SK-N-SH (cell line): ENCODE data around the gene CLTCL1. TPM values are rescaled to one million over a fixed set of nuclear protein-coding genes. Genes with fewer than 3 reads are reported as not detected.
"Not testable (repeated sequence)": the region's sequence is repeated elsewhere in the genome, so short reads cannot be mapped to it uniquely, and the experiment has no call there.

Experiments used
- CTCF ChIA-PET: fragments of 300-600, 350-600 bp; formaldehyde crosslinking; extraction: SDS; loops from one replicate; lab custom pipeline; 2021; lab: Yijun Ruan, JAX
- POLR2A ChIA-PET: fragments of 350-600 bp; sonication (Branson Sonifier 250); formaldehyde crosslinking; extraction: SDS; loops from one replicate; lab custom pipeline; 2020; ENCODE audit warnings: antibody characterized with exemption, inconsistent platforms; lab: Yijun Ruan, JAX
- DNase-seq: peaks from one replicate; pipeline ENCODE4 v3.0.0; 2012
- H2AFZ ChIP-seq: fragments of 200-600 bp; sonication (generic); 2 replicates; pipeline ENCODE4 v1.8.1; 2016; ENCODE audit warnings: antibody characterized with exemption, mild to moderate bottlenecking, low read depth
- H3F3A ChIP-seq: fragments of 200-600 bp; sonication (generic); replicated peaks from 2 replicates; pipeline ENCODE3; 2016; ENCODE audit warnings: antibody characterized with exemption, mild to moderate bottlenecking; ENCODE audit not compliant: insufficient read depth
- H3K27ac ChIP-seq, 2 experiments: fragments of 200-500 bp in 1 of 2; fragments of 200-600 bp in 1 of 2; sonication (Bioruptor generic) in 1 of 2; sonication (generic), shearing (Covaris generic) in 1 of 2; 2 replicates each; pipeline versions ENCODE4 v1.5.1 to v1.6.1; 2014 to 2016; ENCODE audit warnings: low read depth in 2 of 2, inconsistent platforms in 1 of 2, low read length in 1 of 2, mild to moderate bottlenecking in 1 of 2, mixed read lengths in 1 of 2
- H3K27me3 ChIP-seq: fragments of 200-600 bp; sonication (generic), shearing (Covaris generic); 2 replicates; pipeline ENCODE4 v1.6.1; 2016; ENCODE audit warnings: mixed run types; ENCODE audit not compliant: insufficient read depth
- H3K36me3 ChIP-seq, 2 experiments: fragments of 200-500 bp in 1 of 2; fragments of 200-600 bp in 1 of 2; sonication (Bioruptor generic) in 1 of 2; sonication (generic) in 1 of 2; replicated peaks in 1 of 2; 2 replicates each; pipeline versions ENCODE3 to v1.5.1; 2014 to 2016; ENCODE audit warnings: low read length in 1 of 2, mild to moderate bottlenecking in 1 of 2; ENCODE audit not compliant: insufficient read depth in 2 of 2, control insufficient read depth in 1 of 2
- H3K4me1 ChIP-seq, 2 experiments: fragments of 200-500 bp in 1 of 2; fragments of 200-600 bp in 1 of 2; sonication (Bioruptor generic) in 1 of 2; sonication (generic), shearing (Covaris generic) in 1 of 2; 2 replicates each; pipeline versions ENCODE4 v1.5.1 to v1.6.1; 2014 to 2016; ENCODE audit warnings: low read depth in 1 of 2, low read length in 1 of 2, mixed run types in 1 of 2; ENCODE audit not compliant: insufficient read depth in 2 of 2, control insufficient read depth in 1 of 2
- H3K4me2 ChIP-seq: fragments of 200-600 bp; sonication (generic), shearing (Covaris generic); 2 replicates; pipeline ENCODE4 v1.6.1; 2017; ENCODE audit warnings: mixed run types
- H3K4me3 ChIP-seq, 2 experiments: fragments of 200-500 bp in 1 of 2; fragments of 200-600 bp in 1 of 2; sonication (Bioruptor generic) in 1 of 2; sonication (generic), shearing (Covaris generic) in 1 of 2; 2 replicates each; pipeline versions ENCODE4 v1.5.1 to v1.8.1; 2014 to 2016; ENCODE audit warnings: low read depth in 2 of 2, inconsistent platforms in 1 of 2, low read length in 1 of 2, mild to moderate bottlenecking in 1 of 2, mixed read lengths in 1 of 2, moderate library complexity in 1 of 2
- H3K79me2 ChIP-seq: fragments of 200-600 bp; sonication (generic); 2 replicates; pipeline ENCODE4 v1.8.1; 2017; ENCODE audit warnings: mild to moderate bottlenecking; ENCODE audit not compliant: insufficient read depth
- H3K9ac ChIP-seq: fragments of 200-600 bp; sonication (generic); 2 replicates; pipeline ENCODE4 v1.6.1; 2017; ENCODE audit warnings: mixed run types
- H3K9me2 ChIP-seq: fragments of 200-600 bp; sonication (generic); 2 replicates; pipeline ENCODE4 v1.6.1; 2017; ENCODE audit warnings: mixed run types
- H3K9me3 ChIP-seq: fragments of 200-600 bp; sonication (generic); 2 replicates; pipeline ENCODE4 v1.6.1; 2017; ENCODE audit warnings: mixed run types, mild to moderate bottlenecking, moderate library complexity
- H4K20me1 ChIP-seq: fragments of 200-600 bp; sonication (generic); 2 replicates; pipeline ENCODE4 v1.6.1; 2017; ENCODE audit warnings: mild to moderate bottlenecking, mixed run types; ENCODE audit not compliant: insufficient read depth
- CHD2 ChIP-seq: fragments of 150-350 bp; IDR thresholded peaks from 2 replicates; pipeline ENCODE4 v1.6.1; 2018; ENCODE audit warnings: low read length; ENCODE audit not compliant: partially characterized antibody
- EP300 ChIP-seq, 2 experiments: IDR thresholded peaks; 2 replicates each; pipeline versions ENCODE4 v1.4.0 to v1.6.1; 2012; ENCODE audit warnings: borderline replicate concordance in 1 of 2, low read depth in 1 of 2, low read length in 1 of 2
- FOXJ3 ChIP-seq: sonication (generic); formaldehyde crosslinking; IDR thresholded peaks from 2 replicates; pipeline ENCODE4 v1.5.1; 2020; ENCODE audit warnings: mild to moderate bottlenecking, missing genetic modification reagents
- GATA2 ChIP-seq: sonication (generic); formaldehyde crosslinking; IDR thresholded peaks from 2 replicates; pipeline ENCODE4 v1.5.0; 2020; ENCODE audit warnings: mild to moderate bottlenecking, missing genetic modification reagents
- MAX ChIP-seq: IDR thresholded peaks from 2 replicates; pipeline ENCODE4 v1.4.0; 2012; ENCODE audit warnings: low read depth
- NRF1 ChIP-seq: IDR thresholded peaks from 2 replicates; pipeline ENCODE4 v1.6.1; 2012; ENCODE audit warnings: low read depth, mild to moderate bottlenecking, low read length
- TCF12 ChIP-seq: IDR thresholded peaks from 2 replicates; pipeline ENCODE4 v1.4.0; 2012
- TEAD4 ChIP-seq: IDR thresholded peaks from 2 replicates; pipeline ENCODE4 v1.4.0; 2012; ENCODE audit warnings: mild to moderate bottlenecking, borderline replicate concordance; ENCODE audit not compliant: insufficient read depth
- ZBTB33 ChIP-seq: IDR thresholded peaks from 2 replicates; pipeline ENCODE4 v1.4.0; 2012; ENCODE audit warnings: low read depth, borderline replicate concordance
- WGBS: methylation state at CpG from one replicate; pipeline ENCODE4 v1.1.6; 2017; ENCODE audit warnings: low lambda C conversion rate; 5-methylcytosine and 5-hydroxymethylcytosine counted together
- polyA plus RNA-seq, 3 experiments: library from polyadenylated mRNA; depleted of rRNA; stranded (reverse); fragments of >200 nt; gene quantifications; 2 replicates each; pipeline ENCODE4 v1.2.3, GENCODE V29; 2012

CLTCL1 gene
- polyA plus RNA-seq, 1 of the 3 experiments (the other 2 are of a cell fraction) = 6.7 TPM

- H3K4me2 ChIP-seq, H3K4me1 ChIP-seq, H3K79me2 ChIP-seq, H2AFZ ChIP-seq, H4K20me1 ChIP-seq, CTCF ChIA-PET, H3K9me3 ChIP-seq, DNase-seq, H3K4me3 ChIP-seq, POLR2A ChIA-PET, H3K27me3 ChIP-seq, H3K9me2 ChIP-seq, H3K27ac ChIP-seq, H3F3A ChIP-seq, H3K9ac ChIP-seq: not testable (repeated sequence)
- WGBS = 100% methylated on average over 4 of the region's 4 CpGs
- H3K36me3 ChIP-seq = peaks cover 7 to 18% of the 10 kb centered on the region in 2 experiments
Measured at GRCh38 chr22:19258968-19259288, 32.6 kb downstream of the CLTCL1 start.

GRCh38 chr22:19258371-19258770, 33.1 kb downstream of the CLTCL1 start:
- H3K27ac ChIP-seq = no peak overlapping the region
- no peaks in the 10 kb centered on the region for H3K79me2 ChIP-seq
- H2AFZ ChIP-seq = no peak overlapping the region
- H3K9ac ChIP-seq = no peak overlapping the region
- DNase-seq = no peak
- WGBS = 95% methylated on average over 5 of the region's 7 CpGs
- no peak for TF ChIP-seq GATA2 (CRISPR knock-in tag)
- TF ChIP-seq TEAD4 = no peak
- no peak for TF ChIP-seq MAX
- TF ChIP-seq TCF12 = no peak
- TF ChIP-seq FOXJ3 (CRISPR knock-in tag) = no peak
- no peak for TF ChIP-seq EP300 (IDR thresholded peaks at IDR 0.05; ENCODE audit: borderline replicate concordance in 1 of 2, low read depth in 1 of 2, low read length in 1 of 2)
- no peak for TF ChIP-seq ZBTB33
- TF ChIP-seq CHD2 = no peak
- TF ChIP-seq NRF1 = no peak
- no peaks in the 10 kb centered on the region for H3F3A ChIP-seq
- ChIA-PET POLR2A (no interaction called here), CTCF (no interaction called here)
- H3K4me2 ChIP-seq = no peak overlapping the region
- H3K4me1 ChIP-seq = no peaks in the 10 kb centered on the region
- H3K9me2 ChIP-seq = no peaks in the 10 kb centered on the region
- no peaks in the 10 kb centered on the region for H4K20me1 ChIP-seq
- H3K4me3 ChIP-seq = no peak overlapping the region
- no peaks in the 10 kb centered on the region for H3K9me3 ChIP-seq
- no peaks in the 10 kb centered on the region for H3K27me3 ChIP-seq
- peaks cover 7 to 18% of the 10 kb centered on the region in 2 experiments for H3K36me3 ChIP-seq

- POLR2A ChIA-PET, H3K9me2 ChIP-seq, H3K79me2 ChIP-seq, H3K4me1 ChIP-seq, H3K4me3 ChIP-seq, H3F3A ChIP-seq, H3K27me3 ChIP-seq, H3K9ac ChIP-seq, H3K4me2 ChIP-seq, CTCF ChIA-PET, H3K9me3 ChIP-seq, H3K27ac ChIP-seq, DNase-seq, H2AFZ ChIP-seq, H4K20me1 ChIP-seq: not testable (repeated sequence)
- H3K36me3 ChIP-seq = peaks cover 10 to 15% of the 10 kb centered on the region in 2 experiments
- 92% methylated on average over 8 of the region's 8 CpGs for WGBS
Measured at GRCh38 chr22:19256362-19256761, 35.2 kb downstream of the CLTCL1 start.
